Tibial nerve (tissue), 4 donors: ENCODE results near the gene PTH1R. TPM values are rescaled to one million over a fixed set of nuclear protein-coding genes. Genes with fewer than 3 reads are reported as not detected.
A peak's percentile ranks its signal among the peaks of the same experiment; 100 is the strongest.

Experiments
- DNase-seq, 2 donors: peaks; one replicate each; pipeline ENCODE4 v3.0.0-alpha.2; 2019; ENCODE audit warnings: low spot score in 2 of 2
- H3K27ac ChIP-seq, 4 donors: fragments of 200-600 bp; sonication (generic) in 3 of 4; one replicate each; pipeline ENCODE4 v1.5.1; 2017 to 2019; ENCODE audit warnings: mild to moderate bottlenecking in 1 of 4
- H3K27me3 ChIP-seq, 2 donors: fragments of 200-600 bp; sonication (generic) in 1 of 2; one replicate each; pipeline versions ENCODE4 v1.5.1 to v1.6.0; 2017 to 2019
- H3K36me3 ChIP-seq, 3 donors: fragments of 200-600 bp; sonication (generic); one replicate each; pipeline ENCODE4 v1.5.1; 2018 to 2019
- H3K4me1 ChIP-seq, 4 donors: fragments of 200-600 bp; sonication (generic) in 3 of 4; one replicate each; pipeline ENCODE4 v1.5.1; 2017 to 2019
- H3K4me3 ChIP-seq, 4 donors: fragments of 200-600 bp; sonication (generic) in 3 of 4; one replicate each; pipeline ENCODE4 v1.5.1; 2017 to 2019; ENCODE audit warnings: mild to moderate bottlenecking in 1 of 4, moderate library complexity in 1 of 4
- H3K9me3 ChIP-seq, 4 donors: fragments of 200-600 bp; sonication (generic) in 3 of 4; one replicate each; pipeline ENCODE4 v1.5.1; 2017 to 2019
- CTCF ChIP-seq, 5 experiments: fragments of 200-600 bp in 3 of 5; fragments of 450-650 bp in 2 of 5; sonication (generic) in 3 of 5; IDR thresholded peaks; one replicate each; pipeline ENCODE4 v1.5.1; 2016 to 2019; ENCODE audit warnings: antibody characterized with exemption in 5 of 5, mild to moderate bottlenecking in 3 of 5, moderate library complexity in 2 of 5
- EP300 ChIP-seq, 2 donors: sonication (generic); formaldehyde crosslinking; IDR thresholded peaks; one replicate each; pipeline ENCODE4 v1.6.1; 2017; ENCODE audit warnings: antibody characterized with exemption in 2 of 2, mild to moderate bottlenecking in 1 of 2
- POLR2A ChIP-seq, 2 donors: fragments of 450-650 bp; IDR thresholded peaks; one replicate each; pipeline ENCODE4 v1.6.1; 2017; ENCODE audit warnings: antibody characterized with exemption in 2 of 2, mild to moderate bottlenecking in 2 of 2, moderate library complexity in 2 of 2
- WGBS, 2 donors: methylation state at CpG; one replicate each; pipeline ENCODE4 v1.1.5; 2018; 5-methylcytosine and 5-hydroxymethylcytosine counted together
- total RNA-seq, 4 donors: library from RNA; depleted of rRNA; stranded (reverse); fragments of >200 nt; gene quantifications; one replicate each; pipeline ENCODE4 v1.1.0, GENCODE V29; 2016

PTH1R gene
- total RNA-seq, 4 donors from 2014 or later, result 8.1 to 14.3 (median 13.6) TPM

GRCh38 chr3:46846624-46847542 is 30.6 kb upstream of the PTH1R start:
- Histone ChIP-seq H3K4me1 (peaks cover 0 to 44% (median 11%) of the 10 kb centered on the region in 4 donors), H3K36me3 (no peaks in the 10 kb centered on the region), H3K27me3 (no peaks in the 10 kb centered on the region), H3K4me3 (peak overlapping the region; percentile 36 to 69 (median 51)), H3K9me3 (peaks cover 0 to 15% (median 0%) of the 10 kb centered on the region in 4 donors), H3K27ac (peak overlapping the region; percentile 77 to 88 (median 78))
- 96 to 97% methylated on average over 6 to 7 of the region's 9 CpGs for WGBS, 2 donors
- TF ChIP-seq POLR2A (IDR thresholded peaks at IDR 0.05), result no peak
- no peak for TF ChIP-seq CTCF (IDR thresholded peaks at IDR 0.05)
- DNase-seq, result no peak

GRCh38 chr3:46847744-46848143 is 29.8 kb upstream of the PTH1R start:
- H3K9me3 ChIP-seq, result peaks cover 0 to 6% (median 0%) of the 10 kb centered on the region in 4 donors
- peak overlapping the region in 1 of 4 donors; percentile 88 for H3K27ac ChIP-seq

GRCh38 chr3:46848271-46849044 is 29.1 kb upstream of the PTH1R start:
- no peak for DNase-seq
- Histone ChIP-seq H3K4me3 (no peak overlapping the region), H3K27me3 (no peaks in the 10 kb centered on the region), H3K36me3 (no peaks in the 10 kb centered on the region), H3K4me1 (peaks cover 0 to 44% (median 11%) of the 10 kb centered on the region in 4 donors), H3K9me3 (peaks cover 0 to under 1% (median 0%) of the 10 kb centered on the region in 4 donors), H3K27ac (peak overlapping the region in 1 of 4 donors; percentile 88)
- TF ChIP-seq CTCF (IDR thresholded peaks at IDR 0.05) (peak in 2 of 5 experiments; percentile 17 to 35), EP300 (IDR thresholded peaks at IDR 0.05) (no peak)
- 65 to 69% methylated on average over 12 of the region's 12 CpGs for WGBS, 2 donors

More at GRCh38 chr3:46847744-46848143, 29.8 kb upstream of the PTH1R start:
- no peak for DNase-seq
- no peaks in the 10 kb centered on the region for H3K36me3 ChIP-seq
- H3K4me3 ChIP-seq, result no peak overlapping the region
- 93 to 96% methylated on average over 5 of the region's 5 CpGs for WGBS, 2 donors
- TF ChIP-seq POLR2A (IDR thresholded peaks at IDR 0.05), result no peak
- no peak for TF ChIP-seq EP300 (IDR thresholded peaks at IDR 0.05)
- TF ChIP-seq CTCF (IDR thresholded peaks at IDR 0.05), result no peak
- peaks cover 0 to 44% (median 11%) of the 10 kb centered on the region in 4 donors for H3K4me1 ChIP-seq
- H3K27me3 ChIP-seq, result no peaks in the 10 kb centered on the region

GRCh38 chr3:46849045-46849631 is 28.4 kb upstream of the PTH1R start:
- H3K27ac ChIP-seq, result peak overlapping the region in 1 of 4 donors; percentile 88
- no peaks in the 10 kb centered on the region for H3K9me3 ChIP-seq
- H3K36me3 ChIP-seq, result no peaks in the 10 kb centered on the region
- 59 to 65% methylated on average over 7 of the region's 7 CpGs for WGBS, 2 donors
- no peak for DNase-seq
- H3K27me3 ChIP-seq, result no peaks in the 10 kb centered on the region
- TF ChIP-seq POLR2A (IDR thresholded peaks at IDR 0.05), result no peak
- no peak for TF ChIP-seq EP300 (IDR thresholded peaks at IDR 0.05)
- no peak for TF ChIP-seq CTCF (IDR thresholded peaks at IDR 0.05)
- H3K4me3 ChIP-seq, result no peak overlapping the region
- H3K4me1 ChIP-seq, result peaks cover 0 to 44% (median 11%) of the 10 kb centered on the region in 4 donors
